Keratinocyte (primary cell): ENCODE results near the gene EXOC3. TPM values are rescaled to one million over a fixed set of nuclear protein-coding genes. Genes with fewer than 3 reads are reported as not detected.

Experiments used
- DNase-seq: peaks from one replicate; pipeline ENCODE4 v3.0.0-alpha.2; 2011; ENCODE audit warnings: low read depth, missing footprints, low spot score
- FAIRE-seq: peaks from 2 replicates; lab custom pipeline; 2011; peaks lifted over from hg19 to GRCh38; lab: Jason Lieb, UNC
- H2AFZ ChIP-seq: 2 replicates; pipeline ENCODE4 v1.6.0; 2012; ENCODE audit warnings: low read length, control low read depth, inconsistent platforms; ENCODE audit not compliant: control insufficient read depth
- H3K27ac ChIP-seq: 2 replicates; pipeline ENCODE4 v1.5.1; 2011; ENCODE audit warnings: low read length; ENCODE audit not compliant: control insufficient read depth, insufficient read depth
- H3K27me3 ChIP-seq: 3 replicates; pipeline ENCODE4 v1.6.0; 2011; ENCODE audit warnings: low read length; ENCODE audit not compliant: control insufficient read depth, insufficient read depth; ENCODE audit errors: extremely low read depth
- H3K36me3 ChIP-seq, 2 experiments: 2 replicates in 1 of 2; 3 replicates in 1 of 2; pipeline ENCODE4 v1.5.1; 2011; ENCODE audit warnings: low read length in 2 of 2, mild to moderate bottlenecking in 1 of 2; ENCODE audit not compliant: control insufficient read depth in 2 of 2, insufficient read depth in 2 of 2; ENCODE audit errors: extremely low read depth in 1 of 2
- H3K4me1 ChIP-seq: 3 replicates; pipeline ENCODE4 v1.5.1; 2011; ENCODE audit warnings: low read length; ENCODE audit not compliant: control insufficient read depth, insufficient read depth; ENCODE audit errors: extremely low read depth
- H3K4me2 ChIP-seq: 3 replicates; pipeline ENCODE4 v1.6.0; 2011; ENCODE audit warnings: low read depth, low read length; ENCODE audit not compliant: control insufficient read depth, insufficient read depth; ENCODE audit errors: extremely low read depth
- H3K4me3 ChIP-seq, 3 experiments: fragments of 200-600 bp in 1 of 3; sonication (generic) in 1 of 3; 2 replicates in 2 of 3; 3 replicates in 1 of 3; pipeline ENCODE4 v1.5.1; 2011 to 2016; ENCODE audit warnings: low read length in 3 of 3, mild to moderate bottlenecking in 3 of 3, control low read depth in 2 of 3, inconsistent platforms in 1 of 3, low read depth in 1 of 3, mixed read lengths in 1 of 3, mixed run types in 1 of 3, moderate library complexity in 1 of 3; ENCODE audit not compliant: control insufficient read depth in 2 of 3, insufficient read depth in 2 of 3; ENCODE audit errors: extremely low read depth in 1 of 3
- H3K79me2 ChIP-seq: 2 replicates; pipeline ENCODE4 v1.6.0; 2012; ENCODE audit warnings: low read length; ENCODE audit not compliant: control insufficient read depth, insufficient read depth
- H3K9ac ChIP-seq: 3 replicates; pipeline ENCODE4 v1.6.0; 2011; ENCODE audit warnings: low read length; ENCODE audit not compliant: control insufficient read depth, insufficient read depth; ENCODE audit errors: extremely low read depth
- H3K9me1 ChIP-seq: 3 replicates; pipeline ENCODE4 v1.6.0; 2011; ENCODE audit warnings: low read length; ENCODE audit not compliant: control insufficient read depth, insufficient read depth; ENCODE audit errors: extremely low read depth
- H3K9me3 ChIP-seq: 2 replicates; pipeline ENCODE4 v1.5.1; 2012; ENCODE audit warnings: low read depth, low read length; ENCODE audit not compliant: control insufficient read depth
- H4K20me1 ChIP-seq: 3 replicates; pipeline ENCODE4 v1.6.0; 2011; ENCODE audit warnings: low read length; ENCODE audit not compliant: control insufficient read depth, insufficient read depth; ENCODE audit errors: extremely low read depth
- EZH2 ChIP-seq: IDR thresholded peaks from one replicate; pipeline ENCODE4 v1.6.1; 2012; ENCODE audit warnings: inconsistent platforms, mild to moderate bottlenecking, low read length, moderate library complexity
- dilution Hi-C: fragments of 300-500 bp; cut with MboI; formaldehyde crosslinking; loops from one replicate; pipeline ENCODE4 v1.7.0; 2020; ENCODE audit warnings: low sequenced_read_pairs; ENCODE audit not compliant: extremely low pct_ligation_motif_present
- polyA plus RNA-seq, 5 experiments: library from polyadenylated mRNA; depleted of rRNA in 3 of 5; stranded (reverse) in 3 of 5; stranded (forward) in 1 of 5; unstranded in 1 of 5; fragments of >200 nt; gene quantifications; 1 replicate in 1 of 5; 2 replicates in 3 of 5; 3 replicates in 1 of 5; pipeline versions ENCODE4 v1.2.1 to v1.2.3, GENCODE V29; 2011 to 2012; ENCODE audit warnings: missing spikeins in 2 of 5, low read depth in 1 of 5, low replicate concordance in 1 of 5
- TF ChIP-seq, protein P1 (sequence below), 3 experiments: IDR thresholded peaks in 1 of 3; conservative IDR thresholded peaks in 1 of 3; optimal IDR thresholded peaks in 1 of 3; 2 replicates in 2 of 3; 3 replicates in 1 of 3; pipeline versions ENCODE3 to v1.5.1; 2011; ENCODE audit warnings: low read length in 3 of 3, mild to moderate bottlenecking in 3 of 3, moderate library complexity in 2 of 3, control low read depth in 1 of 3, inconsistent platforms in 1 of 3; ENCODE audit not compliant: insufficient read depth in 2 of 3; ENCODE audit errors: extremely low read depth in 1 of 3

Gene EXOC3
- polyA plus RNA-seq, 1 donor (not counting 4 experiments of a cell fraction or from before 2014, with no cell fraction given), result 14.2 TPM

DNA sequence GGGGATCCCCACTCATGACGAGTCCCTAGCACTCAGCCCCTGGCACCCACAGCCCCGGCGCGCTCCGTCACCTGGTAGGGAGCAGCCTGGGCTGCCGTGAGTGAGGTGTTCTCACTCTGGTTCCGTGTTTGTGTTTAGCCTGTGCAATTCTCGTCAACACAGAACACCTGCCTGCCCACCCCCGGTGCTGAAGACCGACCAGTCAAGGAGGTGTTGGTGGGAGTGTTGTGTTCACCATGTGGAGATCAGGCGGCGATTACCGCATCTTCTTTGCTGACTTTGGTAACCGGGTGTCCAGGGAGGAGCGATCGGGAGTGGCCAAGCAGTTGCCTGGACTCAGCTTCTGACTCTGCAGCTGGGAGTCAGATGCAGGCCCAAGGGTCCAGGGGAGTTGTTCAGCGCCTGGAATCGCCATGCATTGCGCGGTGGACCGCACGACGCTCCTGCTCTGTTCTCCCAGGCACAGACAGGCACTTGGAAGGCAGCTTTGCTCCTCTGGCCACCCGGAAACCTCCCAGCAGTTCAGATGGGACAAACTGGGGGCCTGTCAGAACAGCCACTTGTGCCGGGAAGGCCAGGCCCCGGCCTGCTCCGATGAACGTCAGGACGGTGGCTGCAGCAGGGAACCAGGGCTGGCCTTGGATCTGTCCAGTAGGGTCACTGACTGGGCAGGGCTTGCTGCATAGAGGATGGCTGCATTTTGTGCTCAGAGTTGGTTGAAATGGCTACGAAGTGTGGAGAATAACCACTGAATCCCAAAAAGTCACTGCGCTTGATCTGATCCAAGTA is 28.2 kb downstream of the EXOC3 start:
- H3K79me2 ChIP-seq, result peaks cover 16% of the 10 kb centered on the region
- FAIRE-seq, result no peak
- H3K9ac ChIP-seq, result no peak overlapping the region
- H3K9me1 ChIP-seq, result no peaks in the 10 kb centered on the region
- H3K4me3 ChIP-seq, result no peak overlapping the region
- H3K36me3 ChIP-seq, result peaks cover 0 to 5% of the 10 kb centered on the region in 2 experiments
- H3K27ac ChIP-seq, result no peak overlapping the region
- H3K27me3 ChIP-seq, result peaks cover 13% of the 10 kb centered on the region
- dilution Hi-C loops, result no loop called here
- H3K4me2 ChIP-seq, result peak overlapping the region; percentile 84
- H2AFZ ChIP-seq, result no peak overlapping the region
- no peaks in the 10 kb centered on the region for H4K20me1 ChIP-seq
- H3K9me3 ChIP-seq, result no peaks in the 10 kb centered on the region
- no peak for DNase-seq
- peaks cover 18% of the 10 kb centered on the region for H3K4me1 ChIP-seq
- TF ChIP-seq, protein P1, sequence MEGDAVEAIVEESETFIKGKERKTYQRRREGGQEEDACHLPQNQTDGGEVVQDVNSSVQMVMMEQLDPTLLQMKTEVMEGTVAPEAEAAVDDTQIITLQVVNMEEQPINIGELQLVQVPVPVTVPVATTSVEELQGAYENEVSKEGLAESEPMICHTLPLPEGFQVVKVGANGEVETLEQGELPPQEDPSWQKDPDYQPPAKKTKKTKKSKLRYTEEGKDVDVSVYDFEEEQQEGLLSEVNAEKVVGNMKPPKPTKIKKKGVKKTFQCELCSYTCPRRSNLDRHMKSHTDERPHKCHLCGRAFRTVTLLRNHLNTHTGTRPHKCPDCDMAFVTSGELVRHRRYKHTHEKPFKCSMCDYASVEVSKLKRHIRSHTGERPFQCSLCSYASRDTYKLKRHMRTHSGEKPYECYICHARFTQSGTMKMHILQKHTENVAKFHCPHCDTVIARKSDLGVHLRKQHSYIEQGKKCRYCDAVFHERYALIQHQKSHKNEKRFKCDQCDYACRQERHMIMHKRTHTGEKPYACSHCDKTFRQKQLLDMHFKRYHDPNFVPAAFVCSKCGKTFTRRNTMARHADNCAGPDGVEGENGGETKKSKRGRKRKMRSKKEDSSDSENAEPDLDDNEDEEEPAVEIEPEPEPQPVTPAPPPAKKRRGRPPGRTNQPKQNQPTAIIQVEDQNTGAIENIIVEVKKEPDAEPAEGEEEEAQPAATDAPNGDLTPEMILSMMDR (optimal IDR thresholded peaks at IDR 0.05 in 1 of 3, IDR thresholded peaks at IDR 0.05 in 1 of 3, conservative IDR thresholded peaks at IDR 0.05 in 1 of 3; ENCODE audit: extremely low read depth in 1 of 3, insufficient read depth in 2 of 3, low read length in 3 of 3), result no peak
- no peak for TF ChIP-seq EZH2

GRCh38 chr5:471750-472058 is 28.7 kb downstream of the EXOC3 start:
- Histone ChIP-seq H3K9me1 (no peaks in the 10 kb centered on the region), H3K4me3 (peak overlapping the region; percentile 75 to 83 (median 81)), H3K9me3 (no peaks in the 10 kb centered on the region), H3K79me2 (peaks cover 16% of the 10 kb centered on the region), H3K4me2 (peak overlapping the region; percentile 84), H4K20me1 (no peaks in the 10 kb centered on the region), H3K36me3 (peaks cover 0 to 5% of the 10 kb centered on the region in 2 experiments), H2AFZ (no peak overlapping the region), H3K4me1 (peaks cover 20% of the 10 kb centered on the region), H3K9ac (peak overlapping the region; percentile 87), H3K27ac (no peak overlapping the region), H3K27me3 (peaks cover 19% of the 10 kb centered on the region)
- FAIRE-seq, result no peak
- no peak for TF ChIP-seq EZH2
- TF ChIP-seq, protein P1 (optimal IDR thresholded peaks at IDR 0.05 in 1 of 3, IDR thresholded peaks at IDR 0.05 in 1 of 3, conservative IDR thresholded peaks at IDR 0.05 in 1 of 3; ENCODE audit: extremely low read depth in 1 of 3, insufficient read depth in 2 of 3, low read length in 3 of 3), result no peak
- no peak for DNase-seq
- dilution Hi-C loops, result no loop called here
